GM10847 (cell line): ENCODE measurements around the gene POLR1C.

Source experiments
- POLR2A ChIP-seq: IDR thresholded peaks from 2 replicates; pipeline ENCODE4 v1.6.1; 2011; ENCODE audit not compliant: insufficient read length; ENCODE audit errors: extremely low read depth

Gene POLR1C

GRCh38 chr6:43521836-43522235, 4.9 kb downstream of the POLR1C start:
- no peak for TF ChIP-seq POLR2A

GRCh38 chr6:43522547-43523261, 5.8 kb downstream of the POLR1C start:
- TF ChIP-seq POLR2A = no peak

- TF ChIP-seq POLR2A = no peak
Measured at GRCh38 chr6:43523284-43523683, 6.4 kb downstream of the POLR1C start.

GRCh38 chr6:43524483-43524961, 7.6 kb downstream of the POLR1C start:
- no peak for TF ChIP-seq POLR2A

- no peak for TF ChIP-seq POLR2A
Measured at GRCh38 chr6:43532201-43532600, 15.3 kb downstream of the POLR1C start.

- no peak for TF ChIP-seq POLR2A
Measured at GRCh38 chr6:43540507-43540906, 23.6 kb downstream of the POLR1C start.

GRCh38 chr6:43541774-43542471, 25.0 kb downstream of the POLR1C start:
- TF ChIP-seq POLR2A = no peak

GRCh38 chr6:43544461-43544860, 27.6 kb downstream of the POLR1C start:
- no peak for TF ChIP-seq POLR2A

GRCh38 chr6:43547222-43547621, 30.3 kb downstream of the POLR1C start:
- no peak for TF ChIP-seq POLR2A

- no peak for TF ChIP-seq POLR2A
Measured at GRCh38 chr6:43559328-43559727, 42.4 kb downstream of the POLR1C start.

GRCh38 chr6:43570876-43571441, 54.1 kb downstream of the POLR1C start:
- no peak for TF ChIP-seq POLR2A
